Right lobe of liver (tissue), 4 donors: ENCODE measurements around the gene OSBPL2.

Experiments
- CTCF ChIP-seq, 4 donors: fragments of 200-600 bp in 3 of 4; fragments of 450-650 bp in 1 of 4; IDR thresholded peaks; one replicate each; pipeline versions ENCODE4 v1.5.1 to v1.8.0; 2016 to 2022; ENCODE audit warnings: antibody characterized with exemption in 4 of 4, mild to moderate bottlenecking in 2 of 4
- POLR2A ChIP-seq: fragments of 450-650 bp; IDR thresholded peaks from one replicate; pipeline ENCODE4 v1.6.1; 2017; ENCODE audit warnings: antibody characterized with exemption, mild to moderate bottlenecking
- donor health status: DM: no; HTN: no; CAD: no.
- donor health status: DM: no; HTN: no; CAD: no.
- donor health status: DM: no; HTN: yes; CAD: no.

- TF ChIP-seq POLR2A (no peak), CTCF (IDR thresholded peaks at IDR 0.05) (no peak)
Measured at GRCh38 chr20:62344092-62344491, 105.8 kb downstream of the OSBPL2 start.
